HCT116 (cell line): ENCODE measurements around the gene PDE4B. TPM values are rescaled to one million over a fixed set of nuclear protein-coding genes. Genes with fewer than 3 reads are reported as not detected.

Experiments
- ATAC-seq: fragments of 200-7000 bp; cut with Tn5 transposase; 2 replicates; pipeline ENCODE4 v1.9.1; 2020; ENCODE audit warnings: mild to moderate bottlenecking, moderate library complexity
- BruUV-seq: library from RNA; stranded (reverse); fragments of 400-500 nt; replicated peaks from 2 replicates; lab custom pipeline; 2021; lab: Mats Ljungman, UMichigan
- CTCF ChIA-PET: fragments of 300-600 bp; sonication (Branson Sonifier 250); formaldehyde crosslinking; loops from one replicate; lab custom pipeline; 2021; ENCODE audit warnings: antibody characterized with exemption; lab: Charles Lee
- POLR2A ChIA-PET: fragments of 300-600, 350-600 bp; sonication (Branson Sonifier 250); formaldehyde crosslinking; loops from one replicate; lab custom pipeline; 2021; ENCODE audit warnings: antibody characterized with exemption; lab: Charles Lee
- RAD21 ChIA-PET, 2 experiments: fragments of 300-600 bp; sonication (Branson Sonifier 250); formaldehyde crosslinking; loops; one replicate each; lab custom pipeline; 2023; ENCODE audit warnings: low total read pairs in 2 of 2; ENCODE audit not compliant: uncharacterized antibody in 2 of 2, unreplicated experiment in 2 of 2, low non-redundant PET in 1 of 2; lab: Charles Lee
- DNase-seq: peaks from one replicate; pipeline ENCODE4 v3.0.0-alpha.2; 2010; ENCODE audit warnings: low read depth, low spot score
- H2AFZ ChIP-seq: fragments of 200-600 bp; shearing (Covaris generic), sonication (generic); 2 replicates; pipeline ENCODE4 v1.6.1; 2017; ENCODE audit warnings: low read depth, mixed run types, mixed read lengths, antibody characterized with exemption, low read length; ENCODE audit not compliant: poor library complexity, severe bottlenecking
- H3K27ac ChIP-seq: 2 replicates; pipeline ENCODE4 v1.5.1; 2012; ENCODE audit warnings: low read depth, low read length
- H3K27me3 ChIP-seq: fragments of 200-600 bp; sonication (generic); 2 replicates; pipeline ENCODE4 v1.6.1; 2016; ENCODE audit warnings: mixed run types, low read length, mixed read lengths; ENCODE audit not compliant: insufficient read depth
- H3K36me3 ChIP-seq, 2 experiments: fragments of 200-500 bp in 1 of 2; fragments of 200-600 bp in 1 of 2; sonication (Bioruptor generic) in 1 of 2; sonication (generic) in 1 of 2; 2 replicates each; pipeline versions ENCODE4 v1.5.1 to v1.6.1; 2014 to 2016; ENCODE audit warnings: low read length in 2 of 2, inconsistent platforms in 1 of 2, mixed read lengths in 1 of 2, mixed run types in 1 of 2; ENCODE audit not compliant: insufficient read depth in 2 of 2, control insufficient read depth in 1 of 2
- H3K4me1 ChIP-seq, 2 experiments: fragments of 200-600 bp in 1 of 2; sonication (generic) in 1 of 2; 2 replicates each; pipeline versions ENCODE4 v1.5.1 to v1.6.1; 2012 to 2017; ENCODE audit warnings: low read length in 2 of 2, inconsistent platforms in 1 of 2, mild to moderate bottlenecking in 1 of 2, mixed read lengths in 1 of 2, mixed run types in 1 of 2, moderate library complexity in 1 of 2; ENCODE audit not compliant: insufficient read depth in 2 of 2, control insufficient read depth in 1 of 2
- H3K4me2 ChIP-seq: fragments of 200-600 bp; sonication (generic); 2 replicates; pipeline ENCODE4 v1.6.1; 2017; ENCODE audit warnings: mixed run types, low read length, mixed read lengths
- H3K4me3 ChIP-seq, 2 experiments: fragments of 200-600 bp in 1 of 2; sonication (generic) in 1 of 2; replicated peaks in 1 of 2; 2 replicates each; pipeline ENCODE4 v1.5.1; 2011 to 2016; ENCODE audit warnings: low read length in 2 of 2, control low read depth in 1 of 2, low read depth in 1 of 2, mild to moderate bottlenecking in 1 of 2, mixed read lengths in 1 of 2, mixed run types in 1 of 2
- H3K79me2 ChIP-seq: fragments of 200-600 bp; sonication (generic); 2 replicates; pipeline ENCODE4 v1.6.1; 2017; ENCODE audit warnings: mild to moderate bottlenecking, mixed run types, low read length, moderate library complexity, mixed read lengths; ENCODE audit not compliant: insufficient read depth
- H3K9ac ChIP-seq: fragments of 200-600 bp; sonication (generic); 2 replicates; pipeline ENCODE4 v1.6.1; 2016; ENCODE audit warnings: low read length, mixed read lengths
- H3K9me2 ChIP-seq: fragments of 200-600 bp; sonication (generic), shearing (Covaris generic); 2 replicates; pipeline ENCODE4 v1.6.1; 2017; ENCODE audit warnings: mixed run types, mild to moderate bottlenecking, moderate library complexity; ENCODE audit not compliant: insufficient read depth
- H3K9me3 ChIP-seq, 2 experiments: fragments of 200-500 bp in 1 of 2; fragments of 200-600 bp in 1 of 2; sonication (Bioruptor generic) in 1 of 2; sonication (generic) in 1 of 2; 2 replicates each; pipeline ENCODE4 v1.6.1; 2014 to 2017; ENCODE audit warnings: low read length in 2 of 2, mixed read lengths in 2 of 2, inconsistent platforms in 1 of 2, low read depth in 1 of 2, mild to moderate bottlenecking in 1 of 2, mixed run types in 1 of 2, moderate library complexity in 1 of 2; ENCODE audit not compliant: control insufficient read depth in 1 of 2, insufficient read depth in 1 of 2
- H4K20me1 ChIP-seq: fragments of 200-600 bp; sonication (generic), shearing (Covaris generic); 2 replicates; pipeline ENCODE4 v1.6.1; 2017; ENCODE audit warnings: mixed run types, mild to moderate bottlenecking, moderate library complexity; ENCODE audit not compliant: insufficient read depth
- CBX3 ChIP-seq: IDR thresholded peaks from 2 replicates; pipeline ENCODE4 v1.6.1; 2012; ENCODE audit warnings: low read depth
- CEBPB ChIP-seq: IDR thresholded peaks from 2 replicates; pipeline ENCODE4 v1.6.1; 2012; ENCODE audit warnings: low read depth
- ELF1 ChIP-seq: IDR thresholded peaks from 2 replicates; pipeline ENCODE4 v1.6.1; 2012; ENCODE audit warnings: low read depth, borderline replicate concordance
- EZH2 ChIP-seq: fragments of 200-600 bp; sonication (generic); IDR thresholded peaks from 2 replicates; pipeline ENCODE4 v1.6.1; 2017; ENCODE audit warnings: antibody characterized with exemption, mixed run types
- JUND ChIP-seq: IDR thresholded peaks from 2 replicates; pipeline ENCODE4 v1.6.1; 2012
- POLR2A ChIP-seq: IDR thresholded peaks from 2 replicates; pipeline ENCODE4 v1.7.0; 2011; ENCODE audit warnings: borderline replicate concordance; ENCODE audit not compliant: insufficient read depth, insufficient read length; ENCODE audit errors: extremely low read depth
- POLR2AphosphoS5 ChIP-seq: IDR thresholded peaks from 2 replicates; pipeline ENCODE4 v1.6.1; 2011; ENCODE audit warnings: mild to moderate bottlenecking, low read depth, low read length, moderate library complexity
- RAD21 ChIP-seq: IDR thresholded peaks from 2 replicates; pipeline ENCODE4 v1.6.1; 2012; ENCODE audit warnings: low read depth, mild to moderate bottlenecking
- TCF7L2 ChIP-seq: IDR thresholded peaks from 2 replicates; pipeline ENCODE4 v1.7.0; 2011; ENCODE audit warnings: borderline replicate concordance, inconsistent platforms; ENCODE audit not compliant: insufficient read depth, insufficient read length; ENCODE audit errors: extremely low read depth
- YY1 ChIP-seq: IDR thresholded peaks from 2 replicates; pipeline ENCODE4 v1.6.1; 2011; ENCODE audit warnings: low read length, low read depth, moderate library complexity, mild to moderate bottlenecking; ENCODE audit not compliant: insufficient replicate concordance; ENCODE audit errors: extremely low read depth
- ZNF274 ChIP-seq: fragments of 200-500 bp; sonication (Bioruptor generic); IDR thresholded peaks from 2 replicates; pipeline ENCODE4 v1.6.1; 2014; ENCODE audit warnings: mild to moderate bottlenecking, low read depth, low read length, inconsistent platforms
- intact Hi-C: fragments of 100-400 bp; cut with micrococcal nuclease; formaldehyde crosslinking; loops from 2 replicates; pipeline ENCODE4 v1.10.0; 2022
- total RNA-seq: library from RNA; stranded (reverse); gene quantifications from one replicate; pipeline ENCODE4 v1.2.1, GENCODE V29; 2021; ENCODE audit not compliant: unreplicated experiment
- TF ChIP-seq, protein P1 (sequence below): IDR thresholded peaks from 2 replicates; pipeline ENCODE4 v1.6.1; 2011; ENCODE audit warnings: mild to moderate bottlenecking, low read length, moderate library complexity; ENCODE audit not compliant: insufficient replicate concordance; ENCODE audit errors: extremely low read depth
- TF ChIP-seq, protein P2 (sequence below), 3 experiments: fragments of 200-600 bp in 1 of 3; sonication (generic) in 1 of 3; IDR thresholded peaks in 2 of 3; conservative IDR thresholded peaks in 1 of 3; 2 replicates each; pipeline ENCODE4 v1.5.1; 2012 to 2017; ENCODE audit warnings: low read depth in 2 of 3, low read length in 2 of 3, antibody characterized with exemption in 1 of 3, borderline replicate concordance in 1 of 3, control low read depth in 1 of 3, mild to moderate bottlenecking in 1 of 3, mixed read lengths in 1 of 3, mixed run types in 1 of 3, moderate library complexity in 1 of 3; ENCODE audit not compliant: insufficient read depth in 1 of 3
- TF ChIP-seq, protein P3 (sequence below): IDR thresholded peaks from 2 replicates; pipeline ENCODE4 v1.6.1; 2012

The PDE4B gene
- total RNA-seq, 1 experiment from 2014 or later, result 76.9 TPM

DNA sequence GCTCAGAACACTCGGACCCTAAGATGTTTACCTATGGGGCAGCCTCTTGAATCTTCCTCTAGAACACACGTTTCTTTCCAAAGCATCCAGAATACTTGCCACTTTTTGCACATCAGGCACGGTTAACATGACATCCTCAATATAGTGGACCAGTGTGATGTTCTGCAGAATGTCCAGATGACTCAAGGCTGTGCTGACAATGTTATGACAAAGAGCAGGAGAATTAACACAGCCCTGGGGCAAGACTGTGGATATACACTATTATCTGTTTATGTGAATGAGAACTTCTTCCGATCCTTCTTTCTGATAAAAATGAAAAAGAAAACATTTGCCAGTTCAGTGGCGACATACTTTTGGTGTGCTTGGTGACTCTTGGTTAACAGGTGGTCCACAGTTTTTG, 154.3 kb downstream of the PDE4B start:
- Histone ChIP-seq H3K9me3 (no peaks in the 10 kb centered on the region), H3K4me1 (no peaks in the 10 kb centered on the region), H3K4me2 (no peak overlapping the region), H3K27ac (no peak overlapping the region), H3K79me2 (no peaks in the 10 kb centered on the region), H3K9me2 (no peaks in the 10 kb centered on the region), H3K36me3 (no peaks in the 10 kb centered on the region), H3K4me3 (no peak overlapping the region), H2AFZ (no peak overlapping the region), H3K9ac (no peak overlapping the region), H3K27me3 (no peaks in the 10 kb centered on the region), H4K20me1 (no peaks in the 10 kb centered on the region)
- POLR2A ChIA-PET, result no interaction called here
- TF ChIP-seq CEBPB, result no peak
- no peak for TF ChIP-seq ELF1
- TF ChIP-seq, protein P1, sequence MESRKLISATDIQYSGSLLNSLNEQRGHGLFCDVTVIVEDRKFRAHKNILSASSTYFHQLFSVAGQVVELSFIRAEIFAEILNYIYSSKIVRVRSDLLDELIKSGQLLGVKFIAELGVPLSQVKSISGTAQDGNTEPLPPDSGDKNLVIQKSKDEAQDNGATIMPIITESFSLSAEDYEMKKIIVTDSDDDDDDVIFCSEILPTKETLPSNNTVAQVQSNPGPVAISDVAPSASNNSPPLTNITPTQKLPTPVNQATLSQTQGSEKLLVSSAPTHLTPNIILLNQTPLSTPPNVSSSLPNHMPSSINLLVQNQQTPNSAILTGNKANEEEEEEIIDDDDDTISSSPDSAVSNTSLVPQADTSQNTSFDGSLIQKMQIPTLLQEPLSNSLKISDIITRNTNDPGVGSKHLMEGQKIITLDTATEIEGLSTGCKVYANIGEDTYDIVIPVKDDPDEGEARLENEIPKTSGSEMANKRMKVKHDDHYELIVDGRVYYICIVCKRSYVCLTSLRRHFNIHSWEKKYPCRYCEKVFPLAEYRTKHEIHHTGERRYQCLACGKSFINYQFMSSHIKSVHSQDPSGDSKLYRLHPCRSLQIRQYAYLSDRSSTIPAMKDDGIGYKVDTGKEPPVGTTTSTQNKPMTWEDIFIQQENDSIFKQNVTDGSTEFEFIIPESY, result no peak
- no peak for TF ChIP-seq POLR2A
- no peak for DNase-seq
- intact Hi-C loops, result no loop called here
- CTCF ChIA-PET, result no interaction called here
- RAD21 ChIA-PET, result no interaction called here
- no peak for ATAC-seq
- BruUV-seq, result no TSS peak

DNA sequence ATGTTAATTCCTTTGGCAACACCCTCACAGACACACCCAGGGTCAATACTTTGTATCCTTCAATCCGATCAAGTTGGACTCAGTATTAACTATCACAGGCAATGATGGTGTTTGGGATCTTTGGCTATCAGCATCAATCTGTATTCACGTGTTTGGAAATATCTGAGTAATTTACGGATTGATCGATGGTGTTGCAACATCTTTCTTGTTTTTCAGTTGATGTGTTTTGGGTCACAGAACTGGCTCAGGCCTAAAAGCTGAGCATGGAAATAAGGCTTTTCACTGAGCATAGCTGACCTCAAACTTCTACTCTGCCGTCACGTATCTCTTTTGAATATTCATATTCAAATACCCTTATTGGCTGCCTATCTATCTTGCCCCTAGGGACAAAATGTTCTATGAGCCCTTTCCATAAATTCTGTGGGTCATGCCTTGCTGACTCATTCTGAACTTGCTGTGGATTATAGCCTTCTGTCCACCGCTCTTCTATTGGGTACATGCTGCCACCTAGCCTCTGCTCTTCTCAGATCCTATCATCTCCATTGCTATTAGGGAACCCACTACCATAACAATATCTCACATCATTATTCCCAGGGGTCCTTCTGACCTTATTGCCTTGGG, 156.0 kb downstream of the PDE4B start:
- RAD21 ChIA-PET, result no interaction called here
- DNase-seq, result peak; percentile 7

More for the DNA sequence above, 156.0 kb downstream of the PDE4B start:
- intact Hi-C loops, result no loop called here
- no peaks in the 10 kb centered on the region for H4K20me1 ChIP-seq
- TF ChIP-seq POLR2AphosphoS5 (no peak), ZNF274 (no peak), POLR2A (no peak), JUND (no peak), TCF7L2 (no peak), CBX3 (no peak), EZH2 (no peak), RAD21 (peak; percentile 69), YY1 (no peak)
- TF ChIP-seq, protein P2, sequence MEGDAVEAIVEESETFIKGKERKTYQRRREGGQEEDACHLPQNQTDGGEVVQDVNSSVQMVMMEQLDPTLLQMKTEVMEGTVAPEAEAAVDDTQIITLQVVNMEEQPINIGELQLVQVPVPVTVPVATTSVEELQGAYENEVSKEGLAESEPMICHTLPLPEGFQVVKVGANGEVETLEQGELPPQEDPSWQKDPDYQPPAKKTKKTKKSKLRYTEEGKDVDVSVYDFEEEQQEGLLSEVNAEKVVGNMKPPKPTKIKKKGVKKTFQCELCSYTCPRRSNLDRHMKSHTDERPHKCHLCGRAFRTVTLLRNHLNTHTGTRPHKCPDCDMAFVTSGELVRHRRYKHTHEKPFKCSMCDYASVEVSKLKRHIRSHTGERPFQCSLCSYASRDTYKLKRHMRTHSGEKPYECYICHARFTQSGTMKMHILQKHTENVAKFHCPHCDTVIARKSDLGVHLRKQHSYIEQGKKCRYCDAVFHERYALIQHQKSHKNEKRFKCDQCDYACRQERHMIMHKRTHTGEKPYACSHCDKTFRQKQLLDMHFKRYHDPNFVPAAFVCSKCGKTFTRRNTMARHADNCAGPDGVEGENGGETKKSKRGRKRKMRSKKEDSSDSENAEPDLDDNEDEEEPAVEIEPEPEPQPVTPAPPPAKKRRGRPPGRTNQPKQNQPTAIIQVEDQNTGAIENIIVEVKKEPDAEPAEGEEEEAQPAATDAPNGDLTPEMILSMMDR (IDR thresholded peaks at IDR 0.05 in 2 of 3, conservative IDR thresholded peaks at IDR 0.05 in 1 of 3; ENCODE audit: borderline replicate concordance in 1 of 3, insufficient read depth in 1 of 3, low read depth in 2 of 3, low read length in 2 of 3), result peak; percentile 11 to 44 (median 28); a peak in 3 of 6 replicates
- TF ChIP-seq, protein P3, sequence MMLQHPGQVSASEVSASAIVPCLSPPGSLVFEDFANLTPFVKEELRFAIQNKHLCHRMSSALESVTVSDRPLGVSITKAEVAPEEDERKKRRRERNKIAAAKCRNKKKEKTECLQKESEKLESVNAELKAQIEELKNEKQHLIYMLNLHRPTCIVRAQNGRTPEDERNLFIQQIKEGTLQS, result no peak
- no peak overlapping the region for H3K9ac ChIP-seq
- no peak overlapping the region for H2AFZ ChIP-seq
- CTCF ChIA-PET, result no interaction called here
- no peak overlapping the region for H3K4me2 ChIP-seq
- H3K4me3 ChIP-seq, result no peak overlapping the region
- no peaks in the 10 kb centered on the region for H3K9me3 ChIP-seq
- no peaks in the 10 kb centered on the region for H3K27me3 ChIP-seq
- H3K4me1 ChIP-seq, result no peaks in the 10 kb centered on the region
- peak; percentile 66 for ATAC-seq
- POLR2A ChIA-PET, result no interaction called here
- H3K79me2 ChIP-seq, result no peaks in the 10 kb centered on the region
- no peaks in the 10 kb centered on the region for H3K36me3 ChIP-seq
- BruUV-seq, result no TSS peak
- no peak overlapping the region for H3K27ac ChIP-seq
- H3K9me2 ChIP-seq, result no peaks in the 10 kb centered on the region
